ENCODE results near the gene DAND5. TPM values are rescaled to one million over a fixed set of nuclear protein-coding genes. Genes with fewer than 3 reads are reported as not detected.

The DAND5 gene
- total and polyA plus RNA-seq, 9 of the 15 experiments (the other 6 are each of a cell fraction or from before 2014, with no cell fraction given), result 0.22 to 0.83 (median 0.60) TPM

DNA sequence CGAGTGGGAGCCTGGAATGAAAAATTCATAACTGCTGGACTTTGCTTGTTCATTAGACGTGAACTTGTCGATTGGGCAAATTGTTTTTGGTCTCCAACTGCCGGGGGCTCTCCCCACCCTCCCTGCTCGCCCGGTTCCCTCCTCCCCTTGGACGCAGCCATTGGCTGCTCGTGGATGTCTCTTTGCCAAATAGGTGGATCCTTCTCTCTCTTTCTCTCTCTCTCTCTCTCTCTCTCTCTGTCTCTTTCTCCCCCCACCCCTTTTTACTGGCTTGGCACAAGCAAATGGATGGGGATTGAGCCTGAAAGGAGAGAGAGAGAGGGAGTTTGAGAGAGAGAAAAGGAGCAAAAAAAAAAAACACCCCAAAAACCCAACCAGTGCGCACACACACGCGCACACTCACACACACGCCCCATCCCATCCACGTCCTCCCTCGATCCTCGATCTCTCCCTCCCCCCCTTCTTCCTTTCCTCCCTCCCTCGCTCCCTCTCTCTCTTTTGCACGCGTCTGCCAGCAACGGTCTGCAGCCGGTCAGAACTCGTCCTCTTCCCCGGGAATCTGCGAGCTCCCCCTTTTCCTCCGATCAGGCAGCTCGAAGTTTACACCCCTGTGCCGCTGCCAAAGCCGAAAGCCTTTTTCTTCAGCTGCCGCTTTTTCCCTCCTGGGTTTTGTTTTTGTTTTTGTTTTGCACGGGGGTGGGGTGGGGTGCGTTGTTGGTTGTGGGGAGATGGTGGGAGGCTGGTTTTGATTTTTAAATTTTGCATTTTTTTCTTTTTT lies 53.7 kb downstream of the DAND5 start (continued):
- TF ChIP-seq, protein P1, sequence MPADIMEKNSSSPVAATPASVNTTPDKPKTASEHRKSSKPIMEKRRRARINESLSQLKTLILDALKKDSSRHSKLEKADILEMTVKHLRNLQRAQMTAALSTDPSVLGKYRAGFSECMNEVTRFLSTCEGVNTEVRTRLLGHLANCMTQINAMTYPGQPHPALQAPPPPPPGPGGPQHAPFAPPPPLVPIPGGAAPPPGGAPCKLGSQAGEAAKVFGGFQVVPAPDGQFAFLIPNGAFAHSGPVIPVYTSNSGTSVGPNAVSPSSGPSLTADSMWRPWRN (IDR thresholded peaks at IDR 0.05; ENCODE audit: low read depth), result peak; percentile 27; the same call in 1 of the 2 replicates
- TF ChIP-seq KDM5B (IDR thresholded peaks at IDR 0.05; ENCODE audit: insufficient replicate concordance, low read depth, low read length) (peak; percentile 45), ARID1B (IDR thresholded peaks at IDR 0.05) (peak; percentile 50; the same call in 1 of the 2 replicates), FOXJ2 (tag; IDR thresholded peaks at IDR 0.05) (no peak), ZNF75A (CRISPR knock-in tag; IDR thresholded peaks at IDR 0.05) (no peak), GTF2E2 (tag; IDR thresholded peaks at IDR 0.05) (no peak), CHCHD3 (CRISPR knock-in tag; IDR thresholded peaks at IDR 0.05) (no peak), HDAC2 (IDR thresholded peaks at IDR 0.05) (peak; percentile 73; the same call in 1 of the 2 replicates), POLR2B (IDR thresholded peaks at IDR 0.05; ENCODE audit: low read depth, partially characterized antibody) (no peak), BMI1 (IDR thresholded peaks at IDR 0.05; ENCODE audit: low read length) (no peak), SIX5 (IDR thresholded peaks at IDR 0.05; ENCODE audit: borderline replicate concordance in 1 of 2, insufficient read depth in 1 of 2, low read depth in 1 of 2, low read length in 2 of 2) (no peak), EWSR1 (IDR thresholded peaks at IDR 0.05; ENCODE audit: borderline replicate concordance, low read depth, partially characterized antibody) (no peak), MCM7 (IDR thresholded peaks at IDR 0.05) (no peak), CSDE1 (IDR thresholded peaks at IDR 0.05) (no peak), PTTG1 (tag; IDR thresholded peaks at IDR 0.05; ENCODE audit: low read depth) (no peak)
- TF ChIP-seq, protein P2, sequence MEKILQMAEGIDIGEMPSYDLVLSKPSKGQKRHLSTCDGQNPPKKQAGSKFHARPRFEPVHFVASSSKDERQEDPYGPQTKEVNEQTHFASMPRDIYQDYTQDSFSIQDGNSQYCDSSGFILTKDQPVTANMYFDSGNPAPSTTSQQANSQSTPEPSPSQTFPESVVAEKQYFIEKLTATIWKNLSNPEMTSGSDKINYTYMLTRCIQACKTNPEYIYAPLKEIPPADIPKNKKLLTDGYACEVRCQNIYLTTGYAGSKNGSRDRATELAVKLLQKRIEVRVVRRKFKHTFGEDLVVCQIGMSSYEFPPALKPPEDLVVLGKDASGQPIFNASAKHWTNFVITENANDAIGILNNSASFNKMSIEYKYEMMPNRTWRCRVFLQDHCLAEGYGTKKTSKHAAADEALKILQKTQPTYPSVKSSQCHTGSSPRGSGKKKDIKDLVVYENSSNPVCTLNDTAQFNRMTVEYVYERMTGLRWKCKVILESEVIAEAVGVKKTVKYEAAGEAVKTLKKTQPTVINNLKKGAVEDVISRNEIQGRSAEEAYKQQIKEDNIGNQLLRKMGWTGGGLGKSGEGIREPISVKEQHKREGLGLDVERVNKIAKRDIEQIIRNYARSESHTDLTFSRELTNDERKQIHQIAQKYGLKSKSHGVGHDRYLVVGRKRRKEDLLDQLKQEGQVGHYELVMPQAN (IDR thresholded peaks at IDR 0.05; ENCODE audit: borderline replicate concordance), result 0 out of 2 replicates have a peak, but pooled peaks have one; percentile 47
- TF ChIP-seq, protein P3, sequence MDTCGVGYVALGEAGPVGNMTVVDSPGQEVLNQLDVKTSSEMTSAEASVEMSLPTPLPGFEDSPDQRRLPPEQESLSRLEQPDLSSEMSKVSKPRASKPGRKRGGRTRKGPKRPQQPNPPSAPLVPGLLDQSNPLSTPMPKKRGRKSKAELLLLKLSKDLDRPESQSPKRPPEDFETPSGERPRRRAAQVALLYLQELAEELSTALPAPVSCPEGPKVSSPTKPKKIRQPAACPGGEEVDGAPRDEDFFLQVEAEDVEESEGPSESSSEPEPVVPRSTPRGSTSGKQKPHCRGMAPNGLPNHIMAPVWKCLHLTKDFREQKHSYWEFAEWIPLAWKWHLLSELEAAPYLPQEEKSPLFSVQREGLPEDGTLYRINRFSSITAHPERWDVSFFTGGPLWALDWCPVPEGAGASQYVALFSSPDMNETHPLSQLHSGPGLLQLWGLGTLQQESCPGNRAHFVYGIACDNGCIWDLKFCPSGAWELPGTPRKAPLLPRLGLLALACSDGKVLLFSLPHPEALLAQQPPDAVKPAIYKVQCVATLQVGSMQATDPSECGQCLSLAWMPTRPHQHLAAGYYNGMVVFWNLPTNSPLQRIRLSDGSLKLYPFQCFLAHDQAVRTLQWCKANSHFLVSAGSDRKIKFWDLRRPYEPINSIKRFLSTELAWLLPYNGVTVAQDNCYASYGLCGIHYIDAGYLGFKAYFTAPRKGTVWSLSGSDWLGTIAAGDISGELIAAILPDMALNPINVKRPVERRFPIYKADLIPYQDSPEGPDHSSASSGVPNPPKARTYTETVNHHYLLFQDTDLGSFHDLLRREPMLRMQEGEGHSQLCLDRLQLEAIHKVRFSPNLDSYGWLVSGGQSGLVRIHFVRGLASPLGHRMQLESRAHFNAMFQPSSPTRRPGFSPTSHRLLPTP (IDR thresholded peaks at IDR 0.05; ENCODE audit: borderline replicate concordance, extremely low read depth, insufficient read length), result no peak
- TF ChIP-seq, protein P4, sequence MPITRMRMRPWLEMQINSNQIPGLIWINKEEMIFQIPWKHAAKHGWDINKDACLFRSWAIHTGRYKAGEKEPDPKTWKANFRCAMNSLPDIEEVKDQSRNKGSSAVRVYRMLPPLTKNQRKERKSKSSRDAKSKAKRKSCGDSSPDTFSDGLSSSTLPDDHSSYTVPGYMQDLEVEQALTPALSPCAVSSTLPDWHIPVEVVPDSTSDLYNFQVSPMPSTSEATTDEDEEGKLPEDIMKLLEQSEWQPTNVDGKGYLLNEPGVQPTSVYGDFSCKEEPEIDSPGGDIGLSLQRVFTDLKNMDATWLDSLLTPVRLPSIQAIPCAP (CRISPR knock-in tag; IDR thresholded peaks at IDR 0.05; ENCODE audit: borderline replicate concordance), result no peak
- TF ChIP-seq, protein P5, sequence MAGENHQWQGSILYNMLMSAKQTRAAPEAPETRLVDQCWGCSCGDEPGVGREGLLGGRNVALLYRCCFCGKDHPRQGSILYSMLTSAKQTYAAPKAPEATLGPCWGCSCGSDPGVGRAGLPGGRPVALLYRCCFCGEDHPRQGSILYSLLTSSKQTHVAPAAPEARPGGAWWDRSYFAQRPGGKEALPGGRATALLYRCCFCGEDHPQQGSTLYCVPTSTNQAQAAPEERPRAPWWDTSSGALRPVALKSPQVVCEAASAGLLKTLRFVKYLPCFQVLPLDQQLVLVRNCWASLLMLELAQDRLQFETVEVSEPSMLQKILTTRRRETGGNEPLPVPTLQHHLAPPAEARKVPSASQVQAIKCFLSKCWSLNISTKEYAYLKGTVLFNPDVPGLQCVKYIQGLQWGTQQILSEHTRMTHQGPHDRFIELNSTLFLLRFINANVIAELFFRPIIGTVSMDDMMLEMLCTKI (IDR thresholded peaks at IDR 0.05; ENCODE audit: partially characterized antibody), result no peak

All from K562 (cell line).